Neural cell (in vitro differentiated cells): ENCODE results near the gene CKMT2. TPM values are rescaled to one million over a fixed set of nuclear protein-coding genes. Genes with fewer than 3 reads are reported as not detected.
"Not testable (repeated sequence)": the region's sequence is repeated elsewhere in the genome, so short reads cannot be mapped to it uniquely, and the experiment has no call there.

ENCODE experiments used
- H2AFZ ChIP-seq: fragments of 200-600, 300-800 bp; sonication (generic), shearing (Covaris generic); 2 replicates; pipeline ENCODE4 v1.6.0; 2014; ENCODE audit warnings: low read depth, mild to moderate bottlenecking, antibody characterized with exemption, low read length, moderate library complexity
- H3F3A ChIP-seq: fragments of 200-600 bp; shearing (Covaris generic); 2 replicates; pipeline ENCODE4 v1.6.1; 2016; ENCODE audit warnings: mild to moderate bottlenecking, moderate library complexity, mixed read lengths, antibody characterized with exemption, low read length; ENCODE audit not compliant: insufficient read depth, poor library complexity, severe bottlenecking
- H3K27ac ChIP-seq: fragments of 200-600, 300-800 bp; sonication (generic), shearing (Covaris generic); 2 replicates; pipeline ENCODE4 v1.5.1; 2014; ENCODE audit warnings: mild to moderate bottlenecking, low read length, moderate library complexity
- H3K27me3 ChIP-seq: fragments of 300-800, 200-600 bp; sonication (generic), shearing (Covaris generic); 2 replicates; pipeline ENCODE4 v1.6.0; 2014; ENCODE audit warnings: mild to moderate bottlenecking, low read depth, low read length, moderate library complexity; ENCODE audit not compliant: insufficient read depth
- H3K36me3 ChIP-seq: fragments of 300-800, 200-600 bp; sonication (generic), shearing (Covaris generic); 2 replicates; pipeline ENCODE4 v1.5.1; 2014; ENCODE audit warnings: mild to moderate bottlenecking, antibody characterized with exemption, low read length, moderate library complexity; ENCODE audit not compliant: insufficient read depth
- H3K4me2 ChIP-seq: fragments of 300-800, 200-600 bp; sonication (generic), shearing (Covaris generic); 2 replicates; pipeline ENCODE4 v1.6.0; 2014; ENCODE audit warnings: mild to moderate bottlenecking, low read length
- H3K4me3 ChIP-seq: fragments of 300-800, 200-600 bp; sonication (generic), shearing (Covaris generic); 2 replicates; pipeline ENCODE4 v1.5.1; 2014; ENCODE audit warnings: mild to moderate bottlenecking, low read length, moderate library complexity
- H3K79me2 ChIP-seq: fragments of 200-600 bp; shearing (Covaris generic); replicated peaks from 2 replicates; pipeline ENCODE4 v1.6.0; 2014; ENCODE audit warnings: mild to moderate bottlenecking, low read length, moderate library complexity; ENCODE audit not compliant: insufficient read depth
- H3K9ac ChIP-seq: fragments of 300-800, 200-600 bp; sonication (generic), shearing (Covaris generic); 2 replicates; pipeline ENCODE4 v1.6.1; 2016; ENCODE audit warnings: mild to moderate bottlenecking, low read length, mixed read lengths
- H3K9me2 ChIP-seq: fragments of 200-600 bp; shearing (Covaris generic); 2 replicates; pipeline ENCODE4 v1.6.1; 2016; ENCODE audit warnings: mild to moderate bottlenecking, low read length, mixed read lengths; ENCODE audit not compliant: insufficient read depth
- H3K9me3 ChIP-seq: fragments of 200-600, 300-800 bp; sonication (generic), shearing (Covaris generic); 2 replicates; pipeline ENCODE4 v1.6.1; 2016; ENCODE audit warnings: mild to moderate bottlenecking, mixed run types, low read length, moderate library complexity, mixed read lengths
- H4K20me1 ChIP-seq: fragments of 200-600 bp; shearing (Covaris generic); 2 replicates; pipeline ENCODE4 v1.6.1; 2016; ENCODE audit warnings: mild to moderate bottlenecking, mixed run types; ENCODE audit not compliant: insufficient read depth
- EP300 ChIP-seq: fragments of 450-650 bp; conservative IDR thresholded peaks from 2 replicates; pipeline ENCODE4 v1.6.1; 2014; ENCODE audit warnings: antibody characterized with exemption, mild to moderate bottlenecking, moderate library complexity; ENCODE audit not compliant: poor library complexity, severe bottlenecking
- EZH2 ChIP-seq: fragments of 200-600, 300-800 bp; shearing (Covaris generic), sonication (generic); IDR thresholded peaks from 2 replicates; pipeline ENCODE4 v1.6.1; 2014; ENCODE audit warnings: antibody characterized with exemption, low read length, borderline replicate concordance, mild to moderate bottlenecking; ENCODE audit not compliant: insufficient read depth, poor library complexity, severe bottlenecking
- MXI1 ChIP-seq: fragments of 450-650 bp; conservative IDR thresholded peaks from 2 replicates; pipeline ENCODE4 v1.6.1; 2014; ENCODE audit warnings: antibody characterized with exemption, mild to moderate bottlenecking; ENCODE audit not compliant: poor library complexity, severe bottlenecking
- POLR2AphosphoS5 ChIP-seq: IDR thresholded peaks from 2 replicates; pipeline ENCODE4 v1.6.1; 2012
- RAD21 ChIP-seq: fragments of 450-650 bp; conservative IDR thresholded peaks from 2 replicates; pipeline ENCODE4 v1.6.1; 2014; ENCODE audit warnings: antibody characterized with exemption, mild to moderate bottlenecking, moderate library complexity
- SMC3 ChIP-seq: fragments of 450-650 bp; conservative IDR thresholded peaks from 2 replicates; pipeline ENCODE4 v1.6.1; 2014; ENCODE audit warnings: antibody characterized with exemption, mild to moderate bottlenecking, moderate library complexity; ENCODE audit not compliant: poor library complexity
- TAF1 ChIP-seq: IDR thresholded peaks from 2 replicates; pipeline ENCODE4 v1.6.1; 2012; ENCODE audit warnings: low read depth
- polyA plus RNA-seq: library from polyadenylated mRNA; depleted of rRNA; stranded (reverse); fragments of >200 nt; gene quantifications from 2 replicates; pipeline ENCODE4 v1.2.3, GENCODE V29; 2014
- TF ChIP-seq, protein P1 (sequence below): fragments of 450-650 bp; IDR thresholded peaks from 2 replicates; pipeline ENCODE4 v1.5.1; 2014; ENCODE audit warnings: antibody characterized with exemption, mild to moderate bottlenecking, moderate library complexity; ENCODE audit not compliant: poor library complexity, severe bottlenecking
- TF ChIP-seq, protein P2 (sequence below): IDR thresholded peaks from 2 replicates; pipeline ENCODE4 v1.6.1; 2012; ENCODE audit warnings: borderline replicate concordance

CKMT2 gene
- polyA plus RNA-seq, 1 donor from 2014 or later: not detected

DNA sequence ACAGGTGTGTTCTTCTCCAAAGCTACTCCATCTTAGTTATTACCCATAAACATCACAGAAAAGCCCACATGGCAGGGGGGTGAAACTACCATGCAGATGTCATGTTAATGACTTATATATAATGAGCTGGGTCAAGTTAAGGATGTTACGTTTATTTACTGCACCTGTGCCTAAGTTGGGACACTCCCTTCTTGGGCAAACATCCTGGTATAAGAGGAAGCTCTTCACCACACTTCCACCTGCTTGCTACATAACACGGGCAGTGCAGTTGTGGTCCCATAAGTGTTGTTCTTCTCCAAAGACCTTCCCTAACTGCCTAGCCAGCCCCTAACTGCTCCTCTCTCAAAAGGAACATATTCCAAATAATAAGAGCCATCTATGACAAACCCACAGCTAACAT, 59.0 kb downstream of the CKMT2 start:
- Histone ChIP-seq H3F3A (no peaks in the 10 kb centered on the region), H3K79me2 (peaks cover 6% of the 10 kb centered on the region), H3K36me3 (no peaks in the 10 kb centered on the region), H3K9me3 (peaks cover 6% of the 10 kb centered on the region), H2AFZ (no peak overlapping the region), H3K27me3 (no peaks in the 10 kb centered on the region), H3K9me2 (no peaks in the 10 kb centered on the region), H3K9ac (no peak overlapping the region), H4K20me1 (no peaks in the 10 kb centered on the region), H3K27ac (no peak overlapping the region), H3K4me3 (no peak overlapping the region), H3K4me2 (no peak overlapping the region)
- TF ChIP-seq POLR2AphosphoS5 (no peak), EP300 (no peak), EZH2 (no peak), SMC3 (no peak), MXI1 (no peak), TAF1 (no peak), RAD21 (no peak)
- TF ChIP-seq, protein P1, sequence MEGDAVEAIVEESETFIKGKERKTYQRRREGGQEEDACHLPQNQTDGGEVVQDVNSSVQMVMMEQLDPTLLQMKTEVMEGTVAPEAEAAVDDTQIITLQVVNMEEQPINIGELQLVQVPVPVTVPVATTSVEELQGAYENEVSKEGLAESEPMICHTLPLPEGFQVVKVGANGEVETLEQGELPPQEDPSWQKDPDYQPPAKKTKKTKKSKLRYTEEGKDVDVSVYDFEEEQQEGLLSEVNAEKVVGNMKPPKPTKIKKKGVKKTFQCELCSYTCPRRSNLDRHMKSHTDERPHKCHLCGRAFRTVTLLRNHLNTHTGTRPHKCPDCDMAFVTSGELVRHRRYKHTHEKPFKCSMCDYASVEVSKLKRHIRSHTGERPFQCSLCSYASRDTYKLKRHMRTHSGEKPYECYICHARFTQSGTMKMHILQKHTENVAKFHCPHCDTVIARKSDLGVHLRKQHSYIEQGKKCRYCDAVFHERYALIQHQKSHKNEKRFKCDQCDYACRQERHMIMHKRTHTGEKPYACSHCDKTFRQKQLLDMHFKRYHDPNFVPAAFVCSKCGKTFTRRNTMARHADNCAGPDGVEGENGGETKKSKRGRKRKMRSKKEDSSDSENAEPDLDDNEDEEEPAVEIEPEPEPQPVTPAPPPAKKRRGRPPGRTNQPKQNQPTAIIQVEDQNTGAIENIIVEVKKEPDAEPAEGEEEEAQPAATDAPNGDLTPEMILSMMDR: no peak
- TF ChIP-seq, protein P2, sequence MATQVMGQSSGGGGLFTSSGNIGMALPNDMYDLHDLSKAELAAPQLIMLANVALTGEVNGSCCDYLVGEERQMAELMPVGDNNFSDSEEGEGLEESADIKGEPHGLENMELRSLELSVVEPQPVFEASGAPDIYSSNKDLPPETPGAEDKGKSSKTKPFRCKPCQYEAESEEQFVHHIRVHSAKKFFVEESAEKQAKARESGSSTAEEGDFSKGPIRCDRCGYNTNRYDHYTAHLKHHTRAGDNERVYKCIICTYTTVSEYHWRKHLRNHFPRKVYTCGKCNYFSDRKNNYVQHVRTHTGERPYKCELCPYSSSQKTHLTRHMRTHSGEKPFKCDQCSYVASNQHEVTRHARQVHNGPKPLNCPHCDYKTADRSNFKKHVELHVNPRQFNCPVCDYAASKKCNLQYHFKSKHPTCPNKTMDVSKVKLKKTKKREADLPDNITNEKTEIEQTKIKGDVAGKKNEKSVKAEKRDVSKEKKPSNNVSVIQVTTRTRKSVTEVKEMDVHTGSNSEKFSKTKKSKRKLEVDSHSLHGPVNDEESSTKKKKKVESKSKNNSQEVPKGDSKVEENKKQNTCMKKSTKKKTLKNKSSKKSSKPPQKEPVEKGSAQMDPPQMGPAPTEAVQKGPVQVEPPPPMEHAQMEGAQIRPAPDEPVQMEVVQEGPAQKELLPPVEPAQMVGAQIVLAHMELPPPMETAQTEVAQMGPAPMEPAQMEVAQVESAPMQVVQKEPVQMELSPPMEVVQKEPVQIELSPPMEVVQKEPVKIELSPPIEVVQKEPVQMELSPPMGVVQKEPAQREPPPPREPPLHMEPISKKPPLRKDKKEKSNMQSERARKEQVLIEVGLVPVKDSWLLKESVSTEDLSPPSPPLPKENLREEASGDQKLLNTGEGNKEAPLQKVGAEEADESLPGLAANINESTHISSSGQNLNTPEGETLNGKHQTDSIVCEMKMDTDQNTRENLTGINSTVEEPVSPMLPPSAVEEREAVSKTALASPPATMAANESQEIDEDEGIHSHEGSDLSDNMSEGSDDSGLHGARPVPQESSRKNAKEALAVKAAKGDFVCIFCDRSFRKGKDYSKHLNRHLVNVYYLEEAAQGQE: no peak

DNA sequence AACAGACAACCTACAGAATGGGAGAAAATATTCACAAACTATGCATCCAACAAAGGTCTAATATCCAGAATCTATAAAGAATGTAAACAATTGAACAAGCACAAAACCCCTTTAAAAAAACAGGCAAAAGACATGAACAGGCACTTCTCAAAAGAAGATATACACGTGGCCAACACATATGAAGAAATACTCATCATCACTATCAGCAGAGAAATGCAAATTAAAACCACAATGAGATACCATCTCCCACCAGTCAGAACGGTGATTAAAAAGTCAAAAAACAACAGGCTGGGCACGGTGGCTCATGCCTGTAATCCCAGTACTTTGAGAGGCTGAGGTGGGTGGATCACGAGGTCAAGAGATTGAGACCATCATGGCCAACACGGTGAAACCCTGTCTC, 60.9 kb downstream of the CKMT2 start:
- H3K79me2 ChIP-seq, H3K9ac ChIP-seq, H3K27ac ChIP-seq: not testable (repeated sequence)

DNA sequence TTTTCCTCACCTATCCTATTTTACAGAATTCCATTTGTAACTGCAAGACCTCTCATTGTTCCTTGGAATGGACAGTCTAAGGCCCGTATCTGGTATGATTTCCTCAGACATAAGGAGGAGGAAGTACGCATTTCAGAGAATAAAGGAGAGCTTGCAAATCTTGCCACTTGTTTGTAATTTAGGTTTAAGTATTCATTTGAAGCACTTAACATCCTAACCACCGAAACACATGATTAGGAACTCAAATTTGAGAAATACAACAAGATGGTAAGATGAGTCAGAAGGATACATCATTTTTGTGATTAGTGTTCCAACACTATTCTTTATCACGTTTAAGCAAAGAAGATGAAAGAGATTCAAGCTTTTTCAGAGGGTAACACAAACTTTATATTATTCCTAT, 64.4 kb downstream of the CKMT2 start:
- Histone ChIP-seq H2AFZ (no peak overlapping the region), H4K20me1 (no peaks in the 10 kb centered on the region), H3K9me3 (peaks cover 6% of the 10 kb centered on the region), H3K36me3 (no peaks in the 10 kb centered on the region), H3K4me2 (no peak overlapping the region), H3K27me3 (no peaks in the 10 kb centered on the region), H3K4me3 (no peak overlapping the region), H3K9me2 (no peaks in the 10 kb centered on the region), H3K79me2 (peaks cover 15% of the 10 kb centered on the region), H3F3A (no peaks in the 10 kb centered on the region), H3K9ac (no peak overlapping the region), H3K27ac (no peak overlapping the region)
- TF ChIP-seq TAF1 (no peak), EP300 (no peak), POLR2AphosphoS5 (no peak), SMC3 (no peak)
- TF ChIP-seq, protein P2: no peak

More for the DNA sequence above, 60.9 kb downstream of the CKMT2 start:
- not testable (repeated sequence) for H2AFZ ChIP-seq, H3K27me3 ChIP-seq, H3K36me3 ChIP-seq, H3K9me2 ChIP-seq, H3K9me3 ChIP-seq, H3F3A ChIP-seq, H3K4me3 ChIP-seq, H3K4me2 ChIP-seq, H4K20me1 ChIP-seq
